Nephron progenitor cell (in vitro differentiated cells): ENCODE results near the gene LGR6.
"Not testable (repeated sequence)": the region's sequence is repeated elsewhere in the genome, so short reads cannot be mapped to it uniquely, and the experiment has no call there.

ENCODE experiments used
- DNase-seq: peaks from one replicate; pipeline ENCODE4 v3.0.0; 2021
- H3K27ac Mint-ChIP-seq: 2 replicates; pipeline ENCODE4 v1.8.0; 2021; ENCODE audit warnings: mild to moderate bottlenecking, moderate library complexity, mixed read lengths
- H3K27me3 Mint-ChIP-seq: 2 replicates; pipeline ENCODE4 v1.8.0; 2021; ENCODE audit warnings: mild to moderate bottlenecking, low read depth, mixed read lengths; ENCODE audit not compliant: poor library complexity
- H3K36me3 Mint-ChIP-seq: 2 replicates; pipeline ENCODE4 v1.8.0; 2021; ENCODE audit warnings: low read depth, mixed read lengths
- H3K4me1 Mint-ChIP-seq: 2 replicates; pipeline ENCODE4 v1.8.0; 2021; ENCODE audit warnings: mixed read lengths
- H3K4me3 Mint-ChIP-seq: 2 replicates; pipeline ENCODE4 v1.8.0; 2021; ENCODE audit warnings: mild to moderate bottlenecking, moderate library complexity, mixed read lengths
- H3K9me3 Mint-ChIP-seq: 2 replicates; pipeline ENCODE4 v1.8.0; 2021; ENCODE audit warnings: mild to moderate bottlenecking, moderate library complexity, mixed read lengths
- TF ChIP-seq, protein P1 (sequence below): fragments of 200-600 bp; sonication (generic); IDR thresholded peaks from 2 replicates; pipeline ENCODE4 v1.5.0; 2021; ENCODE audit warnings: antibody characterized with exemption

LGR6 gene, protein sequence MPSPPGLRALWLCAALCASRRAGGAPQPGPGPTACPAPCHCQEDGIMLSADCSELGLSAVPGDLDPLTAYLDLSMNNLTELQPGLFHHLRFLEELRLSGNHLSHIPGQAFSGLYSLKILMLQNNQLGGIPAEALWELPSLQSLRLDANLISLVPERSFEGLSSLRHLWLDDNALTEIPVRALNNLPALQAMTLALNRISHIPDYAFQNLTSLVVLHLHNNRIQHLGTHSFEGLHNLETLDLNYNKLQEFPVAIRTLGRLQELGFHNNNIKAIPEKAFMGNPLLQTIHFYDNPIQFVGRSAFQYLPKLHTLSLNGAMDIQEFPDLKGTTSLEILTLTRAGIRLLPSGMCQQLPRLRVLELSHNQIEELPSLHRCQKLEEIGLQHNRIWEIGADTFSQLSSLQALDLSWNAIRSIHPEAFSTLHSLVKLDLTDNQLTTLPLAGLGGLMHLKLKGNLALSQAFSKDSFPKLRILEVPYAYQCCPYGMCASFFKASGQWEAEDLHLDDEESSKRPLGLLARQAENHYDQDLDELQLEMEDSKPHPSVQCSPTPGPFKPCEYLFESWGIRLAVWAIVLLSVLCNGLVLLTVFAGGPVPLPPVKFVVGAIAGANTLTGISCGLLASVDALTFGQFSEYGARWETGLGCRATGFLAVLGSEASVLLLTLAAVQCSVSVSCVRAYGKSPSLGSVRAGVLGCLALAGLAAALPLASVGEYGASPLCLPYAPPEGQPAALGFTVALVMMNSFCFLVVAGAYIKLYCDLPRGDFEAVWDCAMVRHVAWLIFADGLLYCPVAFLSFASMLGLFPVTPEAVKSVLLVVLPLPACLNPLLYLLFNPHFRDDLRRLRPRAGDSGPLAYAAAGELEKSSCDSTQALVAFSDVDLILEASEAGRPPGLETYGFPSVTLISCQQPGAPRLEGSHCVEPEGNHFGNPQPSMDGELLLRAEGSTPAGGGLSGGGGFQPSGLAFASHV

DNA sequence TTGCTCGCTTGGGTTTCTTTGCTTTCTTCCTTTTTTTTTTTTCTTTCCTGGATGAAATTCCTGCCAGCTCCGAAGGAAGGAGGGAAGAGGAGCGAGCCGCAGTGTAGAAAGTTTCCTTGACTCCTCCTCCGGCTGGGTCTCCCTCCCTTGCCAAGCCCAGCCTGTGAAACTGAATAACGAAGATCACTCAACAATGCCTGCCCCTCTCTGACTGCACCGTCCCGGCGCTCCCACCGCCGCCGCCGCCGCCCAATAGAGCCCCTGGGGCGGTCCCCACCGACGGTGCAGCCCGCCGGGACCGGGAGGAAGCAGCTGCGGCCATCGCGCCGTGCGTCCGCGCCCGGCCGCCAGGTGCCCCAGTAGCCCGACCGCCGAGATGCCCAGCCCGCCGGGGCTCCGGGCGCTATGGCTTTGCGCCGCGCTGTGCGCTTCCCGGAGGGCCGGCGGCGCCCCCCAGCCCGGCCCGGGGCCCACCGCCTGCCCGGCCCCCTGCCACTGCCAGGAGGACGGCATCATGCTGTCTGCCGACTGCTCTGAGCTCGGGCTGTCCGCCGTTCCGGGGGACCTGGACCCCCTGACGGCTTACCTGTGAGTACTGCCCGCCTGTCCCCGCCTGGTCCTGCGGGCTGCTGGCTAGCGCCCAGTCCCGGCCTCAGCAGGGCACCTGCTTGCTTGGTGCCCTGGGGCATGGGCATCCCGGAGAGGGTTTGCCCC lies at the start of gene LGR6:
Gene LGR6 (plus strand): TSS at position 186 of the 714 bp plus-strand sequence. CDS start 191 bp downstream, at position 377.
- Mint-ChIP-seq H3K27ac (no peak within 1 kb of the TSS), H3K4me1 (peaks cover 29% of the 10 kb centered on the region), H3K4me3 (peak within 1 kb of the TSS; percentile 76), H3K36me3 (no peaks in the 10 kb centered on the region), H3K9me3 (peaks cover 13% of the 10 kb centered on the region), H3K27me3 (peaks cover 54% of the 10 kb centered on the region)
- peak; percentile 62 for DNase-seq
- TF ChIP-seq, protein P1, sequence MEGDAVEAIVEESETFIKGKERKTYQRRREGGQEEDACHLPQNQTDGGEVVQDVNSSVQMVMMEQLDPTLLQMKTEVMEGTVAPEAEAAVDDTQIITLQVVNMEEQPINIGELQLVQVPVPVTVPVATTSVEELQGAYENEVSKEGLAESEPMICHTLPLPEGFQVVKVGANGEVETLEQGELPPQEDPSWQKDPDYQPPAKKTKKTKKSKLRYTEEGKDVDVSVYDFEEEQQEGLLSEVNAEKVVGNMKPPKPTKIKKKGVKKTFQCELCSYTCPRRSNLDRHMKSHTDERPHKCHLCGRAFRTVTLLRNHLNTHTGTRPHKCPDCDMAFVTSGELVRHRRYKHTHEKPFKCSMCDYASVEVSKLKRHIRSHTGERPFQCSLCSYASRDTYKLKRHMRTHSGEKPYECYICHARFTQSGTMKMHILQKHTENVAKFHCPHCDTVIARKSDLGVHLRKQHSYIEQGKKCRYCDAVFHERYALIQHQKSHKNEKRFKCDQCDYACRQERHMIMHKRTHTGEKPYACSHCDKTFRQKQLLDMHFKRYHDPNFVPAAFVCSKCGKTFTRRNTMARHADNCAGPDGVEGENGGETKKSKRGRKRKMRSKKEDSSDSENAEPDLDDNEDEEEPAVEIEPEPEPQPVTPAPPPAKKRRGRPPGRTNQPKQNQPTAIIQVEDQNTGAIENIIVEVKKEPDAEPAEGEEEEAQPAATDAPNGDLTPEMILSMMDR: no peak

DNA sequence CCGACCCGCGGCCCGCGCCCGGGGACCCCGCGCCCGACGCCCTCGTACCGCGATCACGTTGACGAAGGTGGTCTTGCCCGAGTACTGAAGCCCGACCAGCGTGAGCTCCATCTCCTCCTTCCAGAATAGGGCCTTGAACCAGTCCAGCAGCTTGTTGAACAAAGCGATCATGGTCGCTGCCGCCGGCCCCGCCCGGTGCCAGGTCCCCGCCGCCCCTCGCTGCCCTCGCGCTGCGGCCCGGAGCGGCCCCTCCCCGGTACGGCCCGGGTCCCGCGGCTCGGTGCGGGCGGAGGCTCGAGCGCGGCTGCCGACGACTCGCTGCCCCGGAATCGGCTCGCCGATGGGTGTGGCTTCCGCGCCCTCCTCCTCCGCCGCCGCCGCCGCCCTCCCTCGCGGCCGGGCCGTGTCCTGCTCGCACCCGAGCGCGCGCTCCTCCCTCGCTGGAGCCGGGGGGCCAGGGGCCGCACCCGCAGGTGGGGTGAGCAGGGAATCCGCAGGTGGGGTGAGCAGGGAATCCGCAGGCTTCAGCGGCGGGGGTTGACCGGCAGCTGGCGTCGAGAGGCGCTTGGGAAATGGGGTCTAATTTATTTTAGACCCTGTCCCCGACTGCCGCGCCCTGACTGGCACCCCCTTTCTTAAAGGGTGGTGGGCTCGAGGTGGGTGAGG lies 49.1 kb upstream of the LGR6 start, which contains the start of gene ARL8A:
Gene ARL8A (minus strand): TSS at position 336 of the 666 bp plus-strand sequence. CDS start 165 bp downstream, at position 171.
- DNase-seq: peak; percentile 82
- H3K4me3 Mint-ChIP-seq: peak within 1 kb of the TSS; percentile 90

DNA sequence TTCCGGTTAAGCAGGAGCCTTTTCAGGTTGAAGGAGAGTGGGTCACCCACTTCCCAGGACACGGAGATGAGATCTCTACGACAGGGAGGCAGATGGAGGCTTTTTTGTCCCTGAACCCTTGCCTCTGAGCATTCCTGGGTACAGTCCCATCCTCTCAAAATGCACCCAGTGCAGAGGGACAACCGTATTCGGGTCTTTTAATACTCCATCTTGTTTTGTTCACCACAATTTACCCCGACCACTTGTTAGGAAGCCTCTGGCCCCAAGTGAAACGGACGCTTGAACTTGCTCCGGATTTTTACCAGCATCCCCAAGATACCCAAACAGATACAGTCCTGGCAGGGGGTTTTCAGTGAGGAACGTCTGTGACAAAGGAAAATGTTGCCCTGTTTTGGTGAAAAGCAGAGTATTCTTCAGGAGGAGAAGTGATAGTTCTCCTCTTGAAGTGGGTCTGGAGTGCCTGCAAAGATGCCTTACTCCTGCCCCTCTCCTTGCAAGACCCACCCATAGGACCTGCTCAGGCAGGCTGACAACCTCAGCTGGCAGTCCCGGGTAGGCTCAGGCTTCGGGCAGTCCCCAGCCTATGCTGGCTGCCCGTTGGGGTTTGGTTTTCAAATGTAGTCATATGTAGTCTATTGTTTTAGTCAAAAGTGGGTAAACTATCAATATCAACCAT lies 48.4 kb upstream of the LGR6 start:
- no peak overlapping the region for H3K27ac Mint-ChIP-seq
- H3K4me3 Mint-ChIP-seq: peak overlapping the region; percentile 86
- no peak for DNase-seq
- H3K27me3 Mint-ChIP-seq: peaks cover 20% of the 10 kb centered on the region
- H3K4me1 Mint-ChIP-seq: peaks cover 17% of the 10 kb centered on the region
- TF ChIP-seq, protein P1: no peak
- no peaks in the 10 kb centered on the region for H3K9me3 Mint-ChIP-seq
- H3K36me3 Mint-ChIP-seq: no peaks in the 10 kb centered on the region

More for the DNA sequence above, 49.1 kb upstream of the LGR6 start, which contains the start of gene ARL8A:
- no peak within 1 kb of the TSS for H3K27ac Mint-ChIP-seq
- peaks cover 17% of the 10 kb centered on the region for H3K4me1 Mint-ChIP-seq
- H3K27me3 Mint-ChIP-seq: peaks cover 23% of the 10 kb centered on the region
- TF ChIP-seq, protein P1: no peak
- no peaks in the 10 kb centered on the region for H3K9me3 Mint-ChIP-seq
- H3K36me3 Mint-ChIP-seq: no peaks in the 10 kb centered on the region

DNA sequence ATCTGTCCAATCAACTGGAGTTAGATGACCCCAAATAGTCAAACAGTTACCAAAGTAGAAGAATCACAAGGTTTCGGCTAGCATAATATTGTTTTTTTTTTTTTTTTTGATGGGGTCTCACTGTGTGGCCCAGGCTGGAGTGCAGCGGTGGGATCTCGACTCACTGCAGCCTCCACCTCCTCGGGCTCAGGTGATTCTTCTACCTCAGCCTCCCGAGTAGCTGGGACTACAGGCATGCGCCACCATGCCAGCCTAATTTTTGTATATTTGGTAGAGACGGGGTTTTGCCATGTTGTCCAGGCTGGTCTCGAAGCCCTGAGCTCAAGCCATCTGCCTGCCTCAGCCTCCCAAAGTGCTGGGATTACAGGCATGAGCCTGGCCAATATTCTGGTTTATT lies 47.9 kb upstream of the LGR6 start:
- Mint-ChIP-seq H3K27me3 (peaks cover 19% of the 10 kb centered on the region), H3K4me1 (peaks cover 21% of the 10 kb centered on the region), H3K4me3 (peak overlapping the region; percentile 86)
- not testable (repeated sequence) for DNase-seq, H3K36me3 Mint-ChIP-seq, H3K27ac Mint-ChIP-seq, H3K9me3 Mint-ChIP-seq

DNA sequence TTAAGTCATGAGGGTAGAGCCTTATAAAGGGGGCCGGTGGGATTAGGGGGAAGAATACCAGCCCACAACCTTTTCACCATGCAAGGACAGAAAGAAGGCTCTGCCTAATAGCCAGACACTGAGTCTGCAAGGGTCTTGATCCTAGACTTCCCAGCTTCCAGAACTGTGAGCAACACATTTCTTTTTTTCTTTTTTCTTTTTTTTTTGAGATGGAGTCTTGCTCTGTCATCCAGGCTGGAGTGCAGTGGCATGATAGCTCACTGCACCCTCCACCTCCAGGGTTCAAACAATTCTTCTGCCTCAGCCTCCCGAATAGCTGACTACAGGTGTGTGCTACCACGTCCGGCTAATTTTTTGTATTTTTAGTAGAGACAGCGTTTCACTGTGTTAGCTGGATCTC lies 47.3 kb upstream of the LGR6 start:
- TF ChIP-seq, protein P1: no peak
- peaks cover 19% of the 10 kb centered on the region for H3K27me3 Mint-ChIP-seq
- DNase-seq: no peak
- peak overlapping the region; percentile 49 for H3K4me3 Mint-ChIP-seq
- H3K36me3 Mint-ChIP-seq: no peaks in the 10 kb centered on the region
- H3K9me3 Mint-ChIP-seq: no peaks in the 10 kb centered on the region
- peaks cover 26% of the 10 kb centered on the region for H3K4me1 Mint-ChIP-seq
- no peak overlapping the region for H3K27ac Mint-ChIP-seq
